Mesendoderm (in vitro differentiated cells): ENCODE results near the gene TNNC1.

Experiments used
- DNase-seq: peaks from one replicate; pipeline ENCODE4 v3.0.0; 2013
- H2AK5ac ChIP-seq: 2 replicates; pipeline ENCODE4 v1.6.1; 2013; ENCODE audit warnings: low read length, inconsistent platforms
- H2BK120ac ChIP-seq: 2 replicates; pipeline ENCODE4 v1.6.1; 2013; ENCODE audit warnings: low read depth, mild to moderate bottlenecking, low read length, moderate library complexity, mixed read lengths
- H2BK15ac ChIP-seq: replicated peaks from 2 replicates; pipeline ENCODE4 v1.6.1; 2013; ENCODE audit warnings: low read depth, mild to moderate bottlenecking, moderate library complexity
- H2BK5ac ChIP-seq: 2 replicates; pipeline ENCODE4 v1.6.1; 2013; ENCODE audit warnings: low read length, inconsistent platforms
- H3K18ac ChIP-seq: 2 replicates; pipeline ENCODE4 v1.6.1; 2013; ENCODE audit warnings: mild to moderate bottlenecking, low read length, mixed read lengths
- H3K23ac ChIP-seq: one replicate; pipeline ENCODE4 v1.6.1; 2013; ENCODE audit warnings: low read length
- H3K27ac ChIP-seq: 2 replicates; pipeline ENCODE4 v1.5.1; 2013; ENCODE audit warnings: low read depth, mild to moderate bottlenecking, inconsistent platforms, low read length, moderate library complexity
- H3K27me3 ChIP-seq: 2 replicates; pipeline ENCODE4 v1.6.1; 2013; ENCODE audit warnings: low read length, control low read depth, mild to moderate bottlenecking, inconsistent platforms; ENCODE audit not compliant: insufficient read depth, poor library complexity
- H3K36me3 ChIP-seq: 2 replicates; pipeline ENCODE4 v1.6.1; 2013; ENCODE audit warnings: low read length, inconsistent platforms; ENCODE audit not compliant: control insufficient read depth, insufficient read depth
- H3K4ac ChIP-seq: one replicate; pipeline ENCODE4 v1.6.1; 2013; ENCODE audit warnings: low read depth, mild to moderate bottlenecking, low read length, moderate library complexity
- H3K4me1 ChIP-seq: 2 replicates; pipeline ENCODE4 v1.6.1; 2013; ENCODE audit warnings: low read depth, low read length, inconsistent platforms; ENCODE audit not compliant: control insufficient read depth
- H3K4me2 ChIP-seq: 2 replicates; pipeline ENCODE4 v1.6.1; 2013; ENCODE audit warnings: low read length
- H3K4me3 ChIP-seq: 2 replicates; pipeline ENCODE4 v1.5.1; 2013; ENCODE audit warnings: mild to moderate bottlenecking, low read length
- H3K56ac ChIP-seq: one replicate; pipeline ENCODE4 v1.6.1; 2013; ENCODE audit warnings: low read length
- H3K79me1 ChIP-seq: 2 replicates; pipeline ENCODE4 v1.6.1; 2013; ENCODE audit warnings: low read length, inconsistent platforms
- H3K79me2 ChIP-seq: 2 replicates; pipeline ENCODE4 v1.6.1; 2013; ENCODE audit warnings: mild to moderate bottlenecking, low read length; ENCODE audit not compliant: control insufficient read depth, insufficient read depth
- H3K9ac ChIP-seq: 2 replicates; pipeline ENCODE4 v1.6.1; 2013; ENCODE audit warnings: low read length, inconsistent platforms
- H4K5ac ChIP-seq: one replicate; pipeline ENCODE4 v1.6.1; 2013; ENCODE audit warnings: low read length
- H4K8ac ChIP-seq: one replicate; pipeline ENCODE4 v1.6.1; 2013; ENCODE audit warnings: low read depth, mild to moderate bottlenecking, control low read depth, low read length, moderate library complexity
- WGBS: extraction: QIAGEN DNeasy Blood & Tissue Kit; methylation state at CpG from one replicate; pipeline ENCODE4 v1.1.7; 2013; ENCODE audit warnings: low lambda C conversion rate, missing lambda C conversion rate; ENCODE audit not compliant: insufficient coverage; ENCODE audit errors: extremely low coverage; 5-methylcytosine and 5-hydroxymethylcytosine counted together

TNNC1 gene

DNA sequence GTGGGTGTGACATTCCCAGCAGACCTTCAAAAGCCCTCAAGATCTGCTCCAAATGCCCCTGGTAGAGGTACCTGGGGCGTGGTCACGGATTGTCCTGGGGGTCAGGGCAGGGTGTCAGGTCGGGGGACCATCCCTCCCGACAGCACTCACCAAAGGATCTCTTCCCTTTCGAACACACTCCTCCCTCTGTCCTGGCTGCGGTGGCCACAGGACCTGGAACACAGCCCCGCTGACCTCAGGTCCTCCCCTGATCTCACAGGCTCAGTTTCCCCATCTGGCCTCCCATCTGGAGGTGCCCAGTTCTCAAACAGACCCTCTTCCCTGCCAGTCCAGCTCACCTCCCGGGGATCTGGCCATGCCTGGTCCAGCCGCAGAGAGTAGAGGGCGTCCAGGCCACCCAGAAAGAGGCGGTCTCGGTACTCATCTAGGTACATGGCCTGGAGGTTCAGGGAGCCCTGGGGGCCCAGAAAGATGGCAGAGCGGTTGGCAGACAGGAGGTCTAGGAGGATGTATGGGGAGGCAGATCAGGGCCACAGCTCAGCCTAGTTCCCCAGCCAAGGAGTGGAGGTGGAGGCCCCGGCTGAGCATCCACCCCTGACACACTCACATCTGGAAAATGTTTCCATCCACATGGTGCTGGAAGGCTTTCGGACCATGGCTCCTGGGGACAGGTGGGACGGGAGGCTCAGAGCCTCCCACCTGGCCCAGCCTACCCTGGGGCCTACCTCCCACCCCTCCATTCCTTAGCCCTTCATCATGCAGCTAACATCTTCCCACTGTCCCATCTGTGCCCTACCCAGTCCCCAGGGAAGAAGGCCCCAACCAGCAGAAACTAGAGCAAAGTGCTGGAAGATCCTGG is 11.2 kb downstream of the TNNC1 start:
- Histone ChIP-seq H3K79me1 (no peaks in the 10 kb centered on the region), H3K9ac (no peak overlapping the region), H3K27me3 (no peaks in the 10 kb centered on the region), H3K4me3 (no peak overlapping the region), H3K18ac (no peak overlapping the region), H4K8ac (no peak overlapping the region), H2BK5ac (no peak overlapping the region), H4K5ac (no peak overlapping the region), H3K36me3 (no peaks in the 10 kb centered on the region), H3K56ac (no peak overlapping the region), H2BK120ac (no peak overlapping the region), H3K4ac (no peak overlapping the region), H3K4me2 (no peak overlapping the region), H3K79me2 (no peaks in the 10 kb centered on the region), H3K27ac (no peak overlapping the region), H2BK15ac (no peak overlapping the region), H3K4me1 (no peaks in the 10 kb centered on the region), H2AK5ac (no peak overlapping the region), H3K23ac (no peak overlapping the region)
- WGBS = no CpG with 5 or more reads among the region's 16 CpGs
- no peak for DNase-seq

DNA sequence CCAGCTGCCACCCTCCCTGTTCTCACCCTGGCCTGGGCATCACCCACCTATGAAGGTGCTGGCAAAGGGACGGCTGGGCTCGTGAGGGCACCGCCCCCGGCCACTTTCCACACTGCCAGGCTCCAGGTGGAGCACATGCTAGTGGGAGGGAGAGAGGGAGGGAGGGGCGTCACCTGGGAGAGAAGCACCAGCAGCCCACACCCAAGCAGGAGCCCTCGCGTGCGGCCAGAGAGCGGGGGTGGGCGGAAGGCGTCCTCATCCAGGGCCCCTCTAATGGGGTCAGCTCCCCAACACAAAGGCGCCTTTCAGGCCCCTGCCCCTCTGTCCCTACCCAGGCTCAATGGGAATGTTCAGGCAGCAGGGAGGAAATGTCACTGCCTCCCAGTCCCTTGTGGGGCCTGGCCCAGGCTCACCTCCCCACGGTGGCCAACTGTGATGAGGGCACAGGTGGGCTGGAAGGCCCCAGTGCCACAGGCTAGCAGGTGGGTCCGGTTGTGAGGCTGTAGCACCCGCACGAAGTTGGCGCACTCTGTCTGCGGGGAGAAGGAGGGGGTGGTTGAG is 12.0 kb downstream of the TNNC1 start:
- H3K18ac ChIP-seq = no peak overlapping the region
- H3K23ac ChIP-seq = no peak overlapping the region
- no peak overlapping the region for H3K4me2 ChIP-seq
- H3K56ac ChIP-seq = no peak overlapping the region
- no peak overlapping the region for H4K5ac ChIP-seq
- no peak overlapping the region for H3K4me3 ChIP-seq
- WGBS = no CpG with 5 or more reads among the region's 18 CpGs
- H2AK5ac ChIP-seq = no peak overlapping the region
- DNase-seq = no peak
- H3K9ac ChIP-seq = no peak overlapping the region
- H3K27ac ChIP-seq = no peak overlapping the region
- no peak overlapping the region for H2BK15ac ChIP-seq
- H3K79me2 ChIP-seq = no peaks in the 10 kb centered on the region
- no peaks in the 10 kb centered on the region for H3K79me1 ChIP-seq
- H3K27me3 ChIP-seq = no peaks in the 10 kb centered on the region
- H2BK120ac ChIP-seq = no peak overlapping the region
- H3K36me3 ChIP-seq = no peaks in the 10 kb centered on the region
- no peak overlapping the region for H2BK5ac ChIP-seq
- H3K4me1 ChIP-seq = no peaks in the 10 kb centered on the region
- no peak overlapping the region for H3K4ac ChIP-seq
- no peak overlapping the region for H4K8ac ChIP-seq

DNA sequence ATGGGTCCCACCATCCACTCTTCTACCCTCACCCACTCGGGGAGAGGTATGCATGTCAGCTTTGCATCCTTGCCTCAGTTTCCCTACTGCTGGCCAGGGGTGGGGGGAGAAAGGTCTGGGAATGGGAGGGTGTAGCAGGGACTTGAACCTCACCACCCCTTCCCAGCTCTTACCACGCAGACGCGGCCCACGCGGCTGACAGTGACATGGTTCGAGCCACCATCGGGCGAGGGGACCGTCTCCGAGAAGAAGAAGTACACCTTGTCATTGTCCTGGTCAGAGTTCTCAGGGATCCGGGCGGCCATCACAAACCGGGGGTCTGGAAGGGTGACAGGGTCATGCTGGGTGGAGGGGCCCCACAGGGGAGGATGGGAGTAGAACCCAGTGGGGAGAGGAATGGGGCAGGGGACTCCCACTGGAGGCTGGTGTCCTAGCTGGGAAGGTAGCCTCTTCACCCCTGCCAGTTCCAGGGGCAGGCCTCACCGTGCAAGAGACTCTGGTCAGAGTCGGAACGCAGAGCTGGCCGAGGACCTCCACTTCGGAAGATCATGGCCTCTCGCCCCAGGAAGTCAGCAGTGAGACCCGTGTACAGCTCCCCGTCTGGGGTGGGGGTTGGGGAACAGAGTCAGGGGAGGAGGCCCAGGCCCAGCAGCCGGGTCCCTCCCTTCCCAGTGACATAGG is 12.6 kb downstream of the TNNC1 start:
- WGBS = no CpG with 5 or more reads among the region's 23 CpGs
- Histone ChIP-seq H3K9ac (no peak overlapping the region), H2BK120ac (no peak overlapping the region), H4K8ac (no peak overlapping the region), H2AK5ac (no peak overlapping the region), H3K27ac (no peak overlapping the region), H3K23ac (no peak overlapping the region), H3K4ac (no peak overlapping the region), H2BK5ac (no peak overlapping the region), H3K79me1 (no peaks in the 10 kb centered on the region), H3K56ac (no peak overlapping the region), H2BK15ac (no peak overlapping the region), H3K4me2 (no peak overlapping the region), H3K4me1 (no peaks in the 10 kb centered on the region), H3K18ac (no peak overlapping the region), H4K5ac (no peak overlapping the region), H3K27me3 (no peaks in the 10 kb centered on the region), H3K36me3 (no peaks in the 10 kb centered on the region), H3K79me2 (no peaks in the 10 kb centered on the region), H3K4me3 (no peak overlapping the region)
- no peak for DNase-seq

DNA sequence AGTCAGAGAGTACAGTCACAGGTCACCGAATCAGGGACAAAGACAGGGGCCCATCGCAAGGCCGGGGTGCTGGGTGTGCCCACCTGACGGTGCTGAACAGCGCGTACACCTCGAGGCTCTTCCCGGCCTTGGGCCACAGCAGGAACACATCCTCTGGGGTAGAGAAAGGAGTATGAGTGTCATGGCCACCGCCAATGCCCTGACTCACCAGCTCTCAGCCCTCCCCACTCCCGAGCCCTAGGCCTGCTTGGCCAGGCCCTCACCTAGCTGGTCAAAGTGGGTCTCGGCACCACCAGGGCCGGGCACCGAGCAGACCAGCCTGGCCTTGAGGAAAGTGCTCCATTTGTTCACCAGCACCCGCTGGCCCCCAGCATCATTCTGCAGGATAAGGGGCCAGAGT is 13.2 kb downstream of the TNNC1 start:
- H2BK15ac ChIP-seq = no peak overlapping the region
- no peak overlapping the region for H3K27ac ChIP-seq
- H3K23ac ChIP-seq = no peak overlapping the region
- no peaks in the 10 kb centered on the region for H3K27me3 ChIP-seq
- no peak for DNase-seq
- H3K79me2 ChIP-seq = no peaks in the 10 kb centered on the region
- no CpG with 5 or more reads among the region's 14 CpGs for WGBS
- no peak overlapping the region for H3K18ac ChIP-seq
- H3K36me3 ChIP-seq = no peaks in the 10 kb centered on the region
- no peak overlapping the region for H3K9ac ChIP-seq
- no peak overlapping the region for H2BK5ac ChIP-seq
- no peak overlapping the region for H2AK5ac ChIP-seq
- H4K8ac ChIP-seq = no peak overlapping the region
- H3K56ac ChIP-seq = no peak overlapping the region
- no peak overlapping the region for H4K5ac ChIP-seq
- no peak overlapping the region for H2BK120ac ChIP-seq
- H3K4ac ChIP-seq = no peak overlapping the region
- no peaks in the 10 kb centered on the region for H3K79me1 ChIP-seq
- no peak overlapping the region for H3K4me2 ChIP-seq
- H3K4me1 ChIP-seq = no peaks in the 10 kb centered on the region
- no peak overlapping the region for H3K4me3 ChIP-seq

DNA sequence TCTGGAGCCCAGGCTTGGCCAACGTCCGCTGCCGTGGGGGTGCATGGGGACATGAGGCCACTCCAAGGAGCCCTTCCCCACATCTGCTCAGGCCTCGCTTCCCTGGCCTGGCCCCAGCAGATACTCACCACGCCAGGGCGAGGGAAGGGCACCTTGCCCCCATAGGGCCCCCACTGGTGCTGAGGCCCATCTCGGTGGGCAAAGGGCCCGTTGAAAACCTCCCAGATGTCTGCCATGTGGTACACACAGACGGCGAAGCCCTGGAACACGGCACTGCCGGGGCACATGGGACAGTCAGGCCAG is 13.6 kb downstream of the TNNC1 start:
- no peak overlapping the region for H2BK15ac ChIP-seq
- no CpG with 5 or more reads among the region's 12 CpGs for WGBS
- no peak overlapping the region for H2BK5ac ChIP-seq
- H3K23ac ChIP-seq = no peak overlapping the region
- no peak overlapping the region for H2BK120ac ChIP-seq
- no peaks in the 10 kb centered on the region for H3K79me2 ChIP-seq
- no peak overlapping the region for H4K5ac ChIP-seq
- H3K4me3 ChIP-seq = no peak overlapping the region
- no peak overlapping the region for H4K8ac ChIP-seq
- no peak overlapping the region for H2AK5ac ChIP-seq
- H3K36me3 ChIP-seq = no peaks in the 10 kb centered on the region
- no peak overlapping the region for H3K4me2 ChIP-seq
- H3K27me3 ChIP-seq = no peaks in the 10 kb centered on the region
- no peak overlapping the region for H3K9ac ChIP-seq
- no peak overlapping the region for H3K4ac ChIP-seq
- no peak overlapping the region for H3K18ac ChIP-seq
- no peaks in the 10 kb centered on the region for H3K4me1 ChIP-seq
- H3K56ac ChIP-seq = no peak overlapping the region
- no peaks in the 10 kb centered on the region for H3K79me1 ChIP-seq
- no peak overlapping the region for H3K27ac ChIP-seq
- DNase-seq = no peak
